GM23338 (cell line): ENCODE results near the gene COA6. TPM values are rescaled to one million over a fixed set of nuclear protein-coding genes. Genes with fewer than 3 reads are reported as not detected.

ENCODE experiments used
- ATAC-seq: fragments of 200-7000 bp; cut with Tn5 transposase; 3 replicates; pipeline ENCODE4 v1.9.1; 2020
- DNase-seq: peaks from one replicate; pipeline ENCODE4 v3.0.0-alpha.2; 2015; ENCODE audit warnings: low spot score
- H2AFZ ChIP-seq: fragments of 200-600 bp; sonication (generic); 2 replicates; pipeline ENCODE4 v1.8.0; 2016; ENCODE audit warnings: antibody characterized with exemption, mild to moderate bottlenecking, moderate library complexity
- H3F3A ChIP-seq: fragments of 200-600 bp; sonication (generic); replicated peaks from 2 replicates; pipeline ENCODE4 v1.8.0; 2017; ENCODE audit warnings: antibody characterized with exemption, mixed run types, low read depth
- H3K27ac ChIP-seq: fragments of 200-600 bp; sonication (generic); 2 replicates; pipeline ENCODE4 v1.6.1; 2016; ENCODE audit warnings: low read depth
- H3K27me3 ChIP-seq: fragments of 200-600 bp; sonication (generic); 2 replicates; pipeline ENCODE4 v1.8.0; 2016; ENCODE audit warnings: mild to moderate bottlenecking, mixed run types, moderate library complexity; ENCODE audit not compliant: insufficient read depth
- H3K36me3 ChIP-seq: fragments of 200-600 bp; sonication (generic); 2 replicates; pipeline ENCODE4 v1.8.0; 2016; ENCODE audit warnings: mild to moderate bottlenecking; ENCODE audit not compliant: insufficient read depth
- H3K4me1 ChIP-seq: fragments of 200-600 bp; sonication (generic); 2 replicates; pipeline ENCODE4 v1.8.0; 2016; ENCODE audit warnings: mild to moderate bottlenecking, moderate library complexity; ENCODE audit not compliant: insufficient read depth
- H3K4me2 ChIP-seq: fragments of 200-600 bp; sonication (generic); 2 replicates; pipeline ENCODE4 v1.7.1; 2017; ENCODE audit warnings: mixed run types
- H3K4me3 ChIP-seq: fragments of 200-600 bp; sonication (generic); 2 replicates; pipeline ENCODE4 v1.6.1; 2016; ENCODE audit warnings: mixed run types
- H3K79me2 ChIP-seq: fragments of 200-600 bp; sonication (generic); replicated peaks from 2 replicates; pipeline ENCODE4 v1.8.0; 2017; ENCODE audit warnings: mild to moderate bottlenecking; ENCODE audit not compliant: insufficient read depth
- H3K9me2 ChIP-seq: fragments of 200-600 bp; sonication (generic); 2 replicates; pipeline ENCODE4 v1.8.0; 2017; ENCODE audit not compliant: insufficient read depth
- H4K20me1 ChIP-seq: fragments of 200-600 bp; sonication (generic); replicated peaks from 2 replicates; pipeline ENCODE4 v1.8.0; 2017; ENCODE audit warnings: mild to moderate bottlenecking; ENCODE audit not compliant: insufficient read depth
- H3K27ac Mint-ChIP-seq: 2 replicates; pipeline ENCODE4 v1.8.0; 2020; ENCODE audit warnings: inconsistent platforms, mild to moderate bottlenecking, moderate library complexity, mixed read lengths
- H3K27me3 Mint-ChIP-seq: 3 replicates; pipeline ENCODE4 v1.8.0; 2022; ENCODE audit warnings: low read depth, mild to moderate bottlenecking, moderate library complexity, mixed read lengths, inconsistent platforms; ENCODE audit not compliant: insufficient read depth, poor library complexity
- H3K36me3 Mint-ChIP-seq: 3 replicates; pipeline ENCODE4 v1.8.0; 2021; ENCODE audit warnings: low read depth, mild to moderate bottlenecking, inconsistent platforms, moderate library complexity, mixed read lengths
- H3K4me1 Mint-ChIP-seq: 3 replicates; pipeline ENCODE4 v1.8.0; 2020; ENCODE audit warnings: mild to moderate bottlenecking, inconsistent platforms, mixed read lengths
- H3K4me3 Mint-ChIP-seq: 3 replicates; pipeline ENCODE4 v1.8.0; 2021; ENCODE audit warnings: moderate library complexity, mild to moderate bottlenecking, inconsistent platforms, mixed read lengths
- H3K9me3 Mint-ChIP-seq: 3 replicates; pipeline ENCODE4 v1.8.0; 2020; ENCODE audit warnings: moderate library complexity, mild to moderate bottlenecking, inconsistent platforms, mixed read lengths
- CREB1 ChIP-seq: fragments of 250-450 bp; sonication (Bioruptor Pico); IDR thresholded peaks from 2 replicates; pipeline ENCODE4 v1.5.0; 2020; ENCODE audit warnings: low read depth, mild to moderate bottlenecking, moderate library complexity
- NANOG ChIP-seq: IDR thresholded peaks from 2 replicates; pipeline ENCODE4 v1.6.1; 2016; ENCODE audit warnings: antibody characterized with exemption, borderline replicate concordance
- POLR2AphosphoS5 ChIP-seq: IDR thresholded peaks from 2 replicates; pipeline ENCODE4 v1.6.1; 2016; ENCODE audit warnings: antibody characterized with exemption, low read depth
- ZNF331 ChIP-seq: fragments of 250-450 bp; sonication (Bioruptor Pico); IDR thresholded peaks from 2 replicates; pipeline ENCODE4 v1.5.0; 2020; ENCODE audit warnings: low read depth, mild to moderate bottlenecking, moderate library complexity
- ZNF462 ChIP-seq: fragments of 250-450 bp; sonication (Bioruptor Pico); IDR thresholded peaks from 2 replicates; pipeline ENCODE4 v1.5.0; 2020; ENCODE audit warnings: mild to moderate bottlenecking, moderate library complexity
- polyA plus RNA-seq: library from polyadenylated mRNA; unstranded; fragments of >200 nt; fragmentation: Nextera tagmentation; extraction: Ambion mirVana; gene quantifications from 2 replicates; pipeline ENCODE4 v1.2.1, GENCODE V29; 2016
- total RNA-seq: library from RNA; depleted of rRNA; stranded (reverse); fragments of >200 nt; shearing (Covaris generic); gene quantifications from 2 replicates; pipeline ENCODE4 v1.2.3, GENCODE V29; 2014
- TF ChIP-seq, protein P1 (sequence below): IDR thresholded peaks from 2 replicates; pipeline ENCODE4 v1.6.1; 2016; ENCODE audit warnings: antibody characterized with exemption
- TF ChIP-seq, protein P2 (sequence below): IDR thresholded peaks from one replicate; pipeline ENCODE4 v1.6.1; 2018; ENCODE audit warnings: antibody characterized with exemption; ENCODE audit not compliant: unreplicated experiment

Gene COA6
- total and polyA plus RNA-seq, 2 experiments from 2014 or later: 20.7 to 156 TPM

DNA sequence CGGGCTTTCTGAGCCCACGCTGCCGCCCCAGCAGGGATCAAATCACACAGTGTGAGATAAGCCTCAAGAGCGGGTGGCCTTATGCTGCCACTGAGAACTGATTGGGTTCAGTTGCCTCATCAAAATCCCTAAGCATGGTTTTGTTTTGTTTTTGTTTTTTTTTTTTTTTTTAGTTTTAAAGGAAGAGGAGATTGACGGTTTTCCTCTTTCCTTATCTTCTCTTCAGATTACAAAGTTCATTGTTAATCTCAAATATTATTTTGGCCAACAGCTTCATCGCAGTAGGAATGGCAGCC is 651 bp downstream of the COA6 start:
- Histone ChIP-seq H3F3A (no peaks in the 10 kb centered on the region), H3K79me2 (peaks cover 24% of the 10 kb centered on the region), H3K4me1 (peaks cover 6% of the 10 kb centered on the region; the same call in 1 of the 2 replicates), H4K20me1 (peaks cover 3% of the 10 kb centered on the region; the same call in 1 of the 2 replicates), H2AFZ (peak overlapping the region; percentile 96), H3K27ac (peak overlapping the region; percentile 10; the same call in 1 of the 2 replicates), H3K36me3 (peaks cover 13% of the 10 kb centered on the region), H3K27me3 (no peaks in the 10 kb centered on the region), H3K9me2 (no peaks in the 10 kb centered on the region), H3K4me3 (peak overlapping the region; percentile 80), H3K4me2 (peak overlapping the region; percentile 82)
- Mint-ChIP-seq H3K36me3 (peaks cover 31% of the 10 kb centered on the region), H3K27me3 (peaks cover 3% of the 10 kb centered on the region), H3K4me1 (peaks cover 7% of the 10 kb centered on the region; the same call in 1 of the 3 replicates), H3K4me3 (peak overlapping the region; percentile 97), H3K27ac (peak overlapping the region; percentile 98), H3K9me3 (no peaks in the 10 kb centered on the region)
- TF ChIP-seq POLR2AphosphoS5: no peak
- no peak for TF ChIP-seq NANOG
- TF ChIP-seq ZNF462 (CRISPR knock-in tag): no peak
- TF ChIP-seq, protein P1, sequence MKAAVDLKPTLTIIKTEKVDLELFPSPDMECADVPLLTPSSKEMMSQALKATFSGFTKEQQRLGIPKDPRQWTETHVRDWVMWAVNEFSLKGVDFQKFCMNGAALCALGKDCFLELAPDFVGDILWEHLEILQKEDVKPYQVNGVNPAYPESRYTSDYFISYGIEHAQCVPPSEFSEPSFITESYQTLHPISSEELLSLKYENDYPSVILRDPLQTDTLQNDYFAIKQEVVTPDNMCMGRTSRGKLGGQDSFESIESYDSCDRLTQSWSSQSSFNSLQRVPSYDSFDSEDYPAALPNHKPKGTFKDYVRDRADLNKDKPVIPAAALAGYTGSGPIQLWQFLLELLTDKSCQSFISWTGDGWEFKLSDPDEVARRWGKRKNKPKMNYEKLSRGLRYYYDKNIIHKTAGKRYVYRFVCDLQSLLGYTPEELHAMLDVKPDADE: no peak
- TF ChIP-seq ZNF331 (CRISPR knock-in tag): no peak
- no peak for ATAC-seq
- DNase-seq: no peak

GRCh38 chr1:234375672-234376071 is 2.4 kb downstream of the COA6 start:
- H3K4me1 ChIP-seq: peaks cover 6% of the 10 kb centered on the region; the same call in 1 of the 2 replicates
- H3K9me2 ChIP-seq: no peaks in the 10 kb centered on the region
- H3F3A ChIP-seq: no peaks in the 10 kb centered on the region
- H2AFZ ChIP-seq: no peak overlapping the region
- H3K36me3 ChIP-seq: peaks cover 13% of the 10 kb centered on the region
- H4K20me1 ChIP-seq: peaks cover 3% of the 10 kb centered on the region; the same call in 1 of the 2 replicates
- DNase-seq (no peak), ATAC-seq (no peak)
- Mint-ChIP-seq H3K27ac (no peak overlapping the region), H3K27me3 (peaks cover 3% of the 10 kb centered on the region), H3K9me3 (no peaks in the 10 kb centered on the region), H3K4me1 (peaks cover 7% of the 10 kb centered on the region; the same call in 1 of the 3 replicates), H3K36me3 (peaks cover 43% of the 10 kb centered on the region), H3K4me3 (no peak overlapping the region)
- H3K4me2 ChIP-seq: no peak overlapping the region
- H3K4me3 ChIP-seq: no peak overlapping the region
- H3K27ac ChIP-seq: no peak overlapping the region
- H3K79me2 ChIP-seq: peaks cover 24% of the 10 kb centered on the region
- no peaks in the 10 kb centered on the region for H3K27me3 ChIP-seq
- TF ChIP-seq, protein P2, sequence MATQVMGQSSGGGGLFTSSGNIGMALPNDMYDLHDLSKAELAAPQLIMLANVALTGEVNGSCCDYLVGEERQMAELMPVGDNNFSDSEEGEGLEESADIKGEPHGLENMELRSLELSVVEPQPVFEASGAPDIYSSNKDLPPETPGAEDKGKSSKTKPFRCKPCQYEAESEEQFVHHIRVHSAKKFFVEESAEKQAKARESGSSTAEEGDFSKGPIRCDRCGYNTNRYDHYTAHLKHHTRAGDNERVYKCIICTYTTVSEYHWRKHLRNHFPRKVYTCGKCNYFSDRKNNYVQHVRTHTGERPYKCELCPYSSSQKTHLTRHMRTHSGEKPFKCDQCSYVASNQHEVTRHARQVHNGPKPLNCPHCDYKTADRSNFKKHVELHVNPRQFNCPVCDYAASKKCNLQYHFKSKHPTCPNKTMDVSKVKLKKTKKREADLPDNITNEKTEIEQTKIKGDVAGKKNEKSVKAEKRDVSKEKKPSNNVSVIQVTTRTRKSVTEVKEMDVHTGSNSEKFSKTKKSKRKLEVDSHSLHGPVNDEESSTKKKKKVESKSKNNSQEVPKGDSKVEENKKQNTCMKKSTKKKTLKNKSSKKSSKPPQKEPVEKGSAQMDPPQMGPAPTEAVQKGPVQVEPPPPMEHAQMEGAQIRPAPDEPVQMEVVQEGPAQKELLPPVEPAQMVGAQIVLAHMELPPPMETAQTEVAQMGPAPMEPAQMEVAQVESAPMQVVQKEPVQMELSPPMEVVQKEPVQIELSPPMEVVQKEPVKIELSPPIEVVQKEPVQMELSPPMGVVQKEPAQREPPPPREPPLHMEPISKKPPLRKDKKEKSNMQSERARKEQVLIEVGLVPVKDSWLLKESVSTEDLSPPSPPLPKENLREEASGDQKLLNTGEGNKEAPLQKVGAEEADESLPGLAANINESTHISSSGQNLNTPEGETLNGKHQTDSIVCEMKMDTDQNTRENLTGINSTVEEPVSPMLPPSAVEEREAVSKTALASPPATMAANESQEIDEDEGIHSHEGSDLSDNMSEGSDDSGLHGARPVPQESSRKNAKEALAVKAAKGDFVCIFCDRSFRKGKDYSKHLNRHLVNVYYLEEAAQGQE: no peak
- TF ChIP-seq CREB1 (no peak), POLR2AphosphoS5 (no peak)
